Stomach smooth muscle (tissue), 2 donors: ENCODE measurements around the gene PTPRT.

ENCODE experiments used
- H3K27ac ChIP-seq: one replicate; pipeline ENCODE4 v1.7.0; 2013; ENCODE audit warnings: mild to moderate bottlenecking, low read length, inconsistent platforms
- H3K27me3 ChIP-seq, 2 donors: one replicate each; pipeline ENCODE4 v1.7.0; 2013; ENCODE audit warnings: low read length in 2 of 2; ENCODE audit not compliant: insufficient read depth in 2 of 2, control insufficient read depth in 1 of 2
- H3K36me3 ChIP-seq, 2 donors: one replicate each; pipeline ENCODE4 v1.7.0; 2013; ENCODE audit warnings: low read length in 2 of 2; ENCODE audit not compliant: control insufficient read depth in 2 of 2, insufficient read depth in 2 of 2
- H3K4me1 ChIP-seq: one replicate; pipeline ENCODE4 v1.7.0; 2013; ENCODE audit warnings: low read length; ENCODE audit not compliant: control insufficient read depth, insufficient read depth
- H3K4me3 ChIP-seq, 2 donors: one replicate each; pipeline ENCODE4 v1.7.0; 2013; ENCODE audit warnings: low read length in 2 of 2
- H3K9ac ChIP-seq, 2 donors: one replicate each; pipeline ENCODE4 v1.7.0; 2013; ENCODE audit warnings: low read length in 2 of 2, mild to moderate bottlenecking in 1 of 2
- H3K9me3 ChIP-seq, 2 donors: one replicate each; pipeline ENCODE4 v1.7.0; 2013; ENCODE audit warnings: low read length in 2 of 2; ENCODE audit not compliant: control insufficient read depth in 2 of 2
- donor health status: healthy.
- donor health status: Pancreatic carcinoma.

Gene PTPRT

DNA sequence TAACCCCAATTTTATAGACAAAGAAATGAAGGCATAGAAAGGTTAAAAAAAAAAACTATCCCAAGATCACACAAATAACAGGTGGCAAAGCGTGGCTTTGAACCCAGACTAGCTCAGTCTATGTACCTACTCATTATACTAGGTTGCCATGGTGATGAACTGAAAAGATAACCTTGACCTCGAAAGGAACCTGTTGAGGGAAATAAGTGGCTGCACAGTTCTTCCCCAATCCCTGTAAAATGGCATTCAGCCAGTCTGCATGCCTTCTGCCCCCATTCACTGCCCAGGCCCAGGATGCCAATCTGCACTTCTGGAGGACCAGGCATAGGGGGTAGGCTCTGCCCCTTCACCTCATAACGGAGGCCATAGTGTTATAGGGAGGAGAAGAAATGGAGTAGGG lies 295.2 kb downstream of the PTPRT start:
- Histone ChIP-seq H3K9me3 (peaks cover 0 to 4% of the 10 kb centered on the region in 2 donors), H3K27ac (no peak overlapping the region), H3K36me3 (no peaks in the 10 kb centered on the region), H3K4me3 (no peak overlapping the region), H3K9ac (no peak overlapping the region), H3K4me1 (no peaks in the 10 kb centered on the region), H3K27me3 (no peaks in the 10 kb centered on the region)

DNA sequence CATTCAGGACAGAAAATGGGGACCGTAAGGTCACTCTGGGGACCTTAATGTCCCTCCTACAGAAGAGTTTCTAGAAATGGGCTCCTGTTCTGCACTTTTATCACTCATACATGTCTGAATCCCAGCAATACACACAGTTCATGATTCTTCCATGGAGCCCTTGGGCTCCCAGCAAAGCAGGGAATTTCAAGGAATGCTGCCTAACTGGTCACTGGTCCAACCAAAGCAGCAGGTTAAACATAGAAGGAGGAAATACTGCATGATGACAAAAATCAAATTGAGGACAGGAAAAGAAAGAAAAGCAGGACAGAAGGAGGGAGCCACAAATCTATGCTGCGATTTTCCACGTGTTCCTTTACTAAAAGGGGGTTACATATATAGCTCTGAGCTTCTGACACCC lies 300.2 kb downstream of the PTPRT start:
- Histone ChIP-seq H3K27ac (no peak overlapping the region), H3K36me3 (no peaks in the 10 kb centered on the region), H3K27me3 (no peaks in the 10 kb centered on the region), H3K9me3 (peaks cover 0 to 5% of the 10 kb centered on the region in 2 donors), H3K4me1 (no peaks in the 10 kb centered on the region), H3K9ac (no peak overlapping the region), H3K4me3 (no peak overlapping the region)

DNA sequence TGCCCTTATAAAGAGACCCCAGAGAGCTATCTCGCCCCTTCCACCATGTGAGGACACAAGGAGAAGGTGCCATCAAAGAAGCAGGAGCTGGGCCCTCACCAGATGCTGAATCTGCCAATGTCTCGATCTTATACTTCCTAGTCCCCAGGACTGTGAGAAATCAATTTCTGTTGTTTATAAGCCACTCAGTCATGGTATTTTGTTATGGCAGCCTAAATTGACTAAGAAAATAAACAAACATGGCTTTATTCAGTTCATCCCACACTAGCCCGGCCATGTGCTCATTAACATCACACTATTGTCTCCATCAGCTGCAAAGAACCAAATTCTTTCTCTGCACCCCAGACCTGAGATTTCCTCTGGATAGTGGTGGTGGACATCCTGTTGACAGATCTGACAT lies 302.4 kb downstream of the PTPRT start:
- Histone ChIP-seq H3K36me3 (no peaks in the 10 kb centered on the region), H3K27ac (no peak overlapping the region), H3K4me1 (no peaks in the 10 kb centered on the region), H3K9ac (no peak overlapping the region), H3K9me3 (peaks cover 0 to 5% of the 10 kb centered on the region in 2 donors), H3K27me3 (peaks cover 0 to 2% of the 10 kb centered on the region in 2 donors), H3K4me3 (no peak overlapping the region)

DNA sequence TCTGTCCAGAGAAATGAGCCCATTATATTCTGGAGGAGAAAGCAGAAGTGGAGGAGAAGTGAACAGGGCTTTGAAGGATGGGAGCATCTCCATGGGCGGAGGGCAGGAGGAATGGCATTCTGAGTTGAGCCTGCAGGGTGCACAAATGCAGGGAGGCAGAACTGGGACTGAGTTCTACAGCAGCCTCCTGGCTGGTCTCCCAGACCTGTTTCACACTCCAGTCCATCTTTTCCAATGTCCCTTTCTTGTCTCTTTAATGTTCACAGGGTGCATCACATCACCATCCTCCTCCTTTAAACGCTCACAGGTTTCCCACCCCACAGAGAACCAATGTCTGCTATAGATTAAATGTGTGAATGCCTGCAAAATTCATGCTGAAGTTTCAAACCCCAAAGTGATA lies 302.9 kb downstream of the PTPRT start:
- H3K4me3 ChIP-seq, result no peak overlapping the region
- H3K27me3 ChIP-seq, result peaks cover 0 to 2% of the 10 kb centered on the region in 2 donors
- peaks cover 0 to 5% of the 10 kb centered on the region in 2 donors for H3K9me3 ChIP-seq
- H3K27ac ChIP-seq, result no peak overlapping the region
- H3K9ac ChIP-seq, result no peak overlapping the region
- no peaks in the 10 kb centered on the region for H3K4me1 ChIP-seq
- H3K36me3 ChIP-seq, result no peaks in the 10 kb centered on the region

DNA sequence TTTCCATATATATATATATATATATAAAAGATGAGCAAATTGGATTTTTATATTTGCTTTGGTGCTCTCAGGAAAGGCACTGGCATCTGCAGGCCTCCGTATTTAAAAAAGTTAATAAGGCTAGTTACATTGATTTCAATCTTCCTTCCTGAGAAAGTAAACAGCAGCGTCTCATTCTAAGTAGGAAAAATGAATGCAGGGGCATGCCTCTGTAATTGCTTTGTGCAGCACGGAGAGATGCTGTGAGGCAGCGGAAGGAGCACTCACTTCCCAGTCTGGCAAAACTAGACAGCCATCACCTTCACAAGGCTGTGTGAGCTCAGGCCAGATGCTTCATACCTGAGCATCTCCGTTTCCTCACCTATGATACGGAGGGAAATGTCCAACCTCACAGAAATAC lies 303.7 kb downstream of the PTPRT start:
- H3K9me3 ChIP-seq, result peaks cover 0 to 5% of the 10 kb centered on the region in 2 donors
- H3K27ac ChIP-seq, result no peak overlapping the region
- no peaks in the 10 kb centered on the region for H3K36me3 ChIP-seq
- H3K4me1 ChIP-seq, result no peaks in the 10 kb centered on the region
- H3K27me3 ChIP-seq, result peaks cover 0 to 2% of the 10 kb centered on the region in 2 donors
- no peak overlapping the region for H3K4me3 ChIP-seq
- no peak overlapping the region for H3K9ac ChIP-seq

DNA sequence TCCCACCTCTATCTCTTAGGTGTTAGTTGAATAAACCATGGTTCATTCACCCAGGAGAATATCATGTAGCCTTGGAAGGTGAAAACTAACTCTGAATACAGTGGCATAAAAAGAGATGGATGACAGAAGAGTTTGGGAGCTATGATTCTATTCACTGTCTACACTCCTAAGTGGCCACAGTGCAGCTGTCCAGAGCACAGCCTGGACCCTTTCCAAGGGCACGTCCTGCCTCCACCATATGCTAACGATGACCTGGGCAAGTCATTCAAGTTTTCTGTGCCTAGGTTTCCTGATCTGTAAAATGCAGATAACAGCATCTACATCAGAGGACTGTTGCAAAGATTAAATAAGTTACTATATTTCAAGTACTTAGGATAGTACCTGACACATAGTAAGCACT lies 314.1 kb downstream of the PTPRT start:
- Histone ChIP-seq H3K27me3 (no peaks in the 10 kb centered on the region), H3K4me3 (no peak overlapping the region), H3K27ac (no peak overlapping the region), H3K4me1 (no peaks in the 10 kb centered on the region), H3K9me3 (no peaks in the 10 kb centered on the region), H3K9ac (no peak overlapping the region), H3K36me3 (no peaks in the 10 kb centered on the region)

DNA sequence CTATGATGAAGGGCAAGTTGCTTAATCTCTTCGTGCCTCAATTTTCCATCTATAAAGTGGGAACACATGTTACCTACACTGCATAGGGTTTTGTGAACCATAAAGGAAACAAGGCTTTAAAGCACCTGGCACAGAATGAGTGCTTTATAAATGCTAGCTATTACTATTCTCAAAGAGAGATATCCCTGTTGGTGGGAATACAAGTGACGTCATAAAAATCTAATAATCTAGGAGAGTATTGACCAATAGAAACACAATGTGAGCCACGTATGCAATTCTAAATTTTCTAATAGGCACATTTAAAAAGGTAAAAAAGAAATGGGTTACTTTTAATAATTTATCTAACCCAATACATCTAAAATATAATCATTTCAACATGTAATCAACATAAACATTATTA lies 316.4 kb downstream of the PTPRT start:
- Histone ChIP-seq H3K4me1 (no peaks in the 10 kb centered on the region), H3K27ac (no peak overlapping the region), H3K9ac (no peak overlapping the region)

DNA sequence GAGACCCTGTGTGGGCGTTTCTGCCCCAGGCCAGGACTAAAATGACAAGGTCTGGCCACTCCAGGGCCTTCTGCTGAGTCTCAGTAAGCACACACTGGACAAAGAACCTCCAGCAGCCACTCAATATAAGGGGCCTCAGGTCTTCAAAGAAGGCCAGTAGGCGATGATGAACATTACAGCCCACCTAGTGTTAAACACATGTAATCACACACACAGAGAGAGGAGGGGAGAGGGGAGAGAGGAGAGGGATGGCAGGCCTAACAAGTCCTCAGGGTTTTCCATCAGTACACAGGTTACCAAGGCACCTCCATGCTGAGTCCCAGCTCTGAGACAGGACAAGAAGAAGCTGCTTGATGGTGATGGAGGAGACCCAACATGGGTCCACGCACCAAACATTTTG lies 325.6 kb downstream of the PTPRT start:
- H3K4me3 ChIP-seq, result no peak overlapping the region
- H3K27me3 ChIP-seq, result no peaks in the 10 kb centered on the region
- no peak overlapping the region for H3K27ac ChIP-seq
- H3K36me3 ChIP-seq, result no peaks in the 10 kb centered on the region
- no peaks in the 10 kb centered on the region for H3K4me1 ChIP-seq
- no peak overlapping the region for H3K9ac ChIP-seq
- peaks cover 0 to 2% of the 10 kb centered on the region in 2 donors for H3K9me3 ChIP-seq

More for the DNA sequence above, 316.4 kb downstream of the PTPRT start:
- H3K9me3 ChIP-seq, result no peaks in the 10 kb centered on the region
- no peaks in the 10 kb centered on the region for H3K27me3 ChIP-seq
- H3K4me3 ChIP-seq, result no peak overlapping the region
- H3K36me3 ChIP-seq, result no peaks in the 10 kb centered on the region

DNA sequence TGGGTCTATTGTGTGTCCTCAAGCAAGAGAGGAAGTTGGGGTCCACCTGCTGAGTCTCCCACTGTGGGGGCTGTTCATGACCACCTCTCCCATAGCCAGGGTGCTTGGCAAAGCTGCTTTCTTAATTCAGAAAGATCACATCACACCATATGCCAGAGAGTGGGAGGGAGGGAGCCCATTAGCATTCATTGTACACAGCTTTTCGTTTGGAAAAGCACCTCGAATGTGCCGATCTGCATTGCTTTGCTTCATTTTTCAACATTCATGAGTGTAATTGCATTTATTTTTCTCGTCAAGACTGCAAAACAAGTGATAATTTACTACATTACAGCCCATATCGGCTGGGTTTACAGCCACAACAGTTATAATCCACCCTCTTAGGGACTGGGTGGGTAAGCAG lies 327.3 kb downstream of the PTPRT start:
- Histone ChIP-seq H3K36me3 (no peaks in the 10 kb centered on the region), H3K4me3 (no peak overlapping the region), H3K4me1 (no peaks in the 10 kb centered on the region), H3K9me3 (peaks cover 0 to 2% of the 10 kb centered on the region in 2 donors), H3K9ac (no peak overlapping the region), H3K27ac (no peak overlapping the region), H3K27me3 (no peaks in the 10 kb centered on the region)

DNA sequence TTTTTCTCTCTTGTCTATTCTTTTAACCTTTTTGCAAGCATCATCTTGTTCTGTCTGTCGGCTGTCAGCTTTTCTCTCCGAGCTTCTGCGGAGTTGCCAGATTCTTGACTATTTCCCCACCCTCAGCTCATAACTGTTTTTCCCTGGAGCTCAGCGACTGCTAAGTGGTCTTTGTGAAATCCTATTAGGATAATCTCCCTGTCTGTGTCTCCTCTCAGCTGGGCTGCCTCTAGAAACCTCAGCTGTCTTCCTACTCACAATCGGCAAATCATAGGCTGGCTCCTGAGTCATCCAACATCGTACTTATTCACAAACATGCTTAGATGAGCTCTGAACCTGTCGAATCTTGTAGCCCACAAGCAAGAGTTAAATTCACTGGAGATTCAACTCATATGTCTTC lies 332.3 kb downstream of the PTPRT start:
- H3K4me3 ChIP-seq, result no peak overlapping the region
- no peak overlapping the region for H3K9ac ChIP-seq
- H3K4me1 ChIP-seq, result no peaks in the 10 kb centered on the region
- H3K36me3 ChIP-seq, result no peaks in the 10 kb centered on the region
- no peaks in the 10 kb centered on the region for H3K27me3 ChIP-seq
- H3K27ac ChIP-seq, result no peak overlapping the region
- H3K9me3 ChIP-seq, result peaks cover 0 to 2% of the 10 kb centered on the region in 2 donors

DNA sequence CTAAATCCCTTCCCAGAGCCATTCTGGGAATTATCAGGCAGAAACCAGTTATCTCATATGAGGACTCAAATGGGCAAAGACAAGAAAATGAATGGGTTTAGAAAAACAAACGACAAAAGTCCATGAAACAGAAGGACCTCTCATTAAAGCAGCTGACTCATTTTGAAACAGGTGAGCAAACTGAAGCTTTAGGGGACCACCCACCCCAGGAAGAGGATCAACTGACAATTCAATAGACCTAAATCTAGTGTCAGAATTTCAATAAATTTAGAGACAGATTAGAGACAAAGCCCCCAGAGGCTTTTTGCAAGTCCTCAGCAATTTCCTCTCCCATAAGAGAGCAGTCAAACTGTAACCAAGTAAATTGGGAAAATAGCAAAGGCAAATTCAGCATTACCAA lies 333.8 kb downstream of the PTPRT start:
- H3K27me3 ChIP-seq, result no peaks in the 10 kb centered on the region
- H3K4me1 ChIP-seq, result no peaks in the 10 kb centered on the region
- no peak overlapping the region for H3K9ac ChIP-seq
- no peaks in the 10 kb centered on the region for H3K36me3 ChIP-seq
- no peak overlapping the region for H3K4me3 ChIP-seq
- H3K9me3 ChIP-seq, result peaks cover 0 to under 1% of the 10 kb centered on the region in 2 donors
- H3K27ac ChIP-seq, result no peak overlapping the region
